ENCODE results near the gene LGALS7. TPM values are rescaled to one million over a fixed set of nuclear protein-coding genes. Genes with fewer than 3 reads are reported as not detected.
"Not testable (repeated sequence)": the region's sequence is repeated elsewhere in the genome, so short reads cannot be mapped to it uniquely, and the experiment has no call there.

LGALS7 gene
- total and polyA plus RNA-seq, 12 donors, result not detected

GRCh38 chr19:38816131-38816750, 42.9 kb upstream of the LGALS7 start:
- TF ChIP-seq CTCF (IDR thresholded peaks at IDR 0.05), result no peak
- no peak for TF ChIP-seq POLR2A (IDR thresholded peaks at IDR 0.05)
- Histone ChIP-seq H3K36me3 (replicated peaks in 1 of 2) (peaks cover 0 to 34% of the 10 kb centered on the region in 2 donors), H3K27me3 (no peaks in the 10 kb centered on the region), H3K9me3 (replicated peaks in 1 of 3) (no peaks in the 10 kb centered on the region), H3K4me1 (replicated peaks in 1 of 2) (peaks cover 5 to 7% of the 10 kb centered on the region in 2 donors), H3K27ac (no peak overlapping the region), H3K4me3 (no peak overlapping the region)
- 95 to 100% (median 95%) methylated on average over 4 to 18 of the region's 18 CpGs for WGBS, 4 donors
- intact Hi-C loops (cut with DNase I), result no loop called here
- no peak for DNase-seq

- no peak for TF ChIP-seq CTCF (IDR thresholded peaks at IDR 0.05)
- TF ChIP-seq POLR2A (IDR thresholded peaks at IDR 0.05), result no peak
- H3K4me1 ChIP-seq (replicated peaks in 1 of 2), result peaks cover 5 to 7% of the 10 kb centered on the region in 2 donors
- H3K4me3 ChIP-seq, result no peak overlapping the region
- H3K36me3 ChIP-seq (replicated peaks in 1 of 2), result peaks cover 0 to 34% of the 10 kb centered on the region in 2 donors
- 90 to 95% (median 92%) methylated on average over 31 to 34 of the region's 34 CpGs for WGBS, 4 donors
- no peaks in the 10 kb centered on the region for H3K9me3 ChIP-seq (replicated peaks in 1 of 3)
- no peaks in the 10 kb centered on the region for H3K27me3 ChIP-seq
- no peak overlapping the region for H3K27ac ChIP-seq
- no peak for DNase-seq
- intact Hi-C loops (cut with DNase I), result no loop called here
Measured at GRCh38 chr19:38815059-38816001, 42.0 kb upstream of the LGALS7 start.

- peaks cover 0 to 34% of the 10 kb centered on the region in 2 donors for H3K36me3 ChIP-seq (replicated peaks in 1 of 2)
- H3K4me3 ChIP-seq; H3K27ac ChIP-seq; DNase-seq; intact Hi-C loops (cut with DNase I); H3K27me3 ChIP-seq; H3K4me1 ChIP-seq (replicated peaks in 1 of 2); H3K9me3 ChIP-seq (replicated peaks in 1 of 3): not testable (repeated sequence)
- WGBS, 4 donors, result 76 to 88% (median 80%) methylated on average over 2 of the region's 2 CpGs
Measured at GRCh38 chr19:38813932-38814331, 40.6 kb upstream of the LGALS7 start.

- Histone ChIP-seq H3K27ac (no peak overlapping the region), H3K36me3 (replicated peaks in 1 of 2) (peaks cover 0 to 33% of the 10 kb centered on the region in 2 donors), H3K9me3 (replicated peaks in 1 of 3) (no peaks in the 10 kb centered on the region), H3K4me1 (replicated peaks in 1 of 2) (no peaks in the 10 kb centered on the region), H3K27me3 (no peaks in the 10 kb centered on the region), H3K4me3 (no peak overlapping the region)
- TF ChIP-seq POLR2A (IDR thresholded peaks at IDR 0.05), result no peak
- TF ChIP-seq CTCF (IDR thresholded peaks at IDR 0.05), result no peak
- 91 to 97% (median 92%) methylated on average over 6 of the region's 6 CpGs for WGBS, 4 donors
- intact Hi-C loops (cut with DNase I), result no loop called here
- DNase-seq, result no peak
Measured at GRCh38 chr19:38813323-38813722, 40.0 kb upstream of the LGALS7 start.

Measured in adrenal gland (tissue), 12 donors.